ENCODE results near the gene NPAS3. TPM values are rescaled to one million over a fixed set of nuclear protein-coding genes. Genes with fewer than 3 reads are reported as not detected.

The NPAS3 gene
- total RNA-seq, 1 donor from 2014 or later = 0.95 TPM

DNA sequence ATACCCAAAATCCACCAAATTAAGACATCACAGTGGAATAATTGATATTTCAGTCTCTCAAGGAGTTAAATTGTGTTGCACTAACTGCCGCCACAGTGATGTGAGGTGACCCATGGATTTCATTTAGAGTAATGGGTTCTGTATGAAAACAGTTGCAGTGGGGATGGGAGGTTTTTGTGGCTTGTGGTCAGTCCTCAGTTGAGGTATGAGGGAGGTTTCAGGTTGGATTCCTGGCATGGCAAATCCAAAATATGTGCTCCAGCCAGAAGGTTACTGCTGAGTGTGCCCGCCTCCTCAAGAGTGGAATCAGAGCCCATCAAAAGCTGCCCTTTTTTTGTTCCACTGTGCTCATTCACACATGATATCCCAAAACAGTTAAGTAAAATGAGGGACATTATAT lies 525.1 kb downstream of the NPAS3 start:
- ATAC-seq = no peak
- Histone ChIP-seq H3K36me3 (no peaks in the 10 kb centered on the region), H3K4me1 (no peaks in the 10 kb centered on the region), H3K27ac (no peak overlapping the region), H3K27me3 (ENCODE audit: low read depth) (no peaks in the 10 kb centered on the region), H3K4me3 (no peak overlapping the region), H3K9me3 (no peaks in the 10 kb centered on the region)
- intact Hi-C loops (cut with DNase I) = no loop called here
- no peak for TF ChIP-seq CTCF (IDR thresholded peaks at IDR 0.05)
- DNase-seq = no peak

DNA sequence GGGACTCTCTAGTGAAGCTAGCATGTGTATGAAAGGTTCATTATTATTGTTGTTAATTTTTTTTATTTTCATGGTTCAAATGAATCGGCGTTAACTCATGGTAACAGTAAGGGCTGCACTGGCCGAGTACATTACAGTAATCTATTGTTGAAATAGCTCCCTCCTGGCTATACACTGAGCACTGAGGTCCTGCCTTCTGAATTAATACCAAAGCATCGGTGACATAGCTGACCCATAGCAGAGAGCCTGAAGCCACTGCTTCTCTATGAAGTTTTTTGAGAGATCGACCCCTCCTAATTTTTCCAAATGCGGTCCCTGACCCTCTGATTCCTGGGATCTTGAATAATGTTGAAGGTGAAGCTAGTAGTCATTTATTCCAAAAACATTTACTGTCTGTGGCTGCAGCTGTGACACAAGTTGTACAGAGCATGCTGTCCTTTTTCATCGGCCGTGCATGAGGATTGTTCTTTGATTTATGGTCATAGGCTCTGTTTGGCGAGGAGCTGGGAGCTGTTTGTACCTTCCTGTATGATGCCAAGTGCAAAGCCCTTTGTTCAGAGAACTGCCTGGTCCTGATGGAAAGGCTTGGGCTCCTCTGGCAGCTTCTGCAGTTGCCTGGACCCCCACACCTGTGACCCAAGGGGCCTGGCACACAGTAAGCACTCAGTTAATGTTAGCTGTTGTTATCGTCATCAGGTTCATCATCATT lies 525.7 kb downstream of the NPAS3 start:
- DNase-seq = no peak
- no peak overlapping the region for H3K4me3 ChIP-seq
- H3K36me3 ChIP-seq = no peaks in the 10 kb centered on the region
- H3K4me1 ChIP-seq = no peaks in the 10 kb centered on the region
- no peaks in the 10 kb centered on the region for H3K27me3 ChIP-seq (ENCODE audit: low read depth)
- H3K27ac ChIP-seq = no peak overlapping the region
- ATAC-seq = no peak
- TF ChIP-seq CTCF (IDR thresholded peaks at IDR 0.05) = no peak
- intact Hi-C loops (cut with DNase I) = no loop called here
- no peaks in the 10 kb centered on the region for H3K9me3 ChIP-seq

DNA sequence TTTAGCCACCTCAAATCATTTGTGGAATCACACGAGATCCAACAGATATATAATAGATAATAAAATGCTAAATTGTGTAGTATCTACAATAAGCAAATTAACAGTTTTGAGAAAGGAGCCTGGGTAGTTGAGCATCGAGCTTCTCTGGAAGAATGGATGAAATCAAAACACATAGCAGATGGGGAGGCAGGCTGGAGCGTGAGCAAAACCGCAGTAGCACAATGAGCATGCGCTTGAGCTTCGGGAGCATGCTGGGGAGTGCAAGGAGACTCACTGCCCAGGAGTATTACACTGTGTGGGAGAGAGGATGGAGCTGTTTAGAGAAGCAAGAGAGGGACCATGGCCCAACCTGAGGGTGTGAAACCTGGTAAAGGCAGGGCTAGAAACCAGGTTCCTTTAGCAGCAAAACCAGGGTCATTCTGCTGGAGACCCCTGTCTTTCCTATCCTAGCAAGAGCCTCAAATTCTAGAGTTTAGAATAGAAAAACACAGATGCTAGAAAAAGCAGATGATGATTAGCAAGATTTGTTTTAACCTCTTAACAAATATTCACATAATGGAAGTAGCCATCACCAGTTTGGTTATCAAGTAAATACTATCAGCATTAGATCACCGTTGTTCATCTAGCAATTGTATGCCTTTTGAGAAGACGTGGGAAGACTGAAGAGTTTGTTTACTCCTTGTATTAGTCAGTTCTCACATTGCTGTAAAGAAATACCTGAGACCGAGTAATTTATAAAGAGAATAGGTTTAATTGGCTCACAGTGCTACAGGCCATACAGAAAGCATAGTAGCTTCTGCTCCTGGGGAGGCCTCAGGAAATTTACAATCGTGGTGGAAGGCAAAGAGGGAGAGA lies 527.4 kb downstream of the NPAS3 start:
- no peak overlapping the region for H3K27ac ChIP-seq
- DNase-seq = no peak
- no peak for ATAC-seq
- H3K9me3 ChIP-seq = no peaks in the 10 kb centered on the region
- intact Hi-C loops (cut with DNase I) = no loop called here
- no peak overlapping the region for H3K4me3 ChIP-seq
- no peaks in the 10 kb centered on the region for H3K4me1 ChIP-seq
- no peaks in the 10 kb centered on the region for H3K36me3 ChIP-seq
- no peaks in the 10 kb centered on the region for H3K27me3 ChIP-seq (ENCODE audit: low read depth)
- no peak for TF ChIP-seq CTCF (IDR thresholded peaks at IDR 0.05)

DNA sequence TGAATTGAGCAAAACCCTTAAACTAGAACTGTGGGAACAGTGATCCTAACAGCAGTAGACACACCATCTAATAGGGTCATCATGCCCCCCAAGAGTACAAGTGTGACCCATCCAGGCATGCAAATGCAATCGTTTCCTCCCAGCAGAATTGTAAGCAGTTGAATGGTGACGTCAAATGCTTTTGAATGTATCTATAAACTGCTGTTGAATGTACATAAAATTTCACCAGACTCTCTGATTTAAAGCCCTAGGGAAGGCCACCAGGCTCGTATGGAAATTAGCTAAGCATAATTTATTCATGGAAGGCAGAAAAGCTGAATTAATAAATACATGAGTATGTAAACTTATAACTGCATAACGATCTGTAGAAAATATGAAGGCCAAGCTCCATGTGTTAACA lies 529.3 kb downstream of the NPAS3 start:
- ATAC-seq (no peak), DNase-seq (no peak)
- intact Hi-C loops (cut with DNase I) = no loop called here
- TF ChIP-seq CTCF (IDR thresholded peaks at IDR 0.05) = no peak
- Histone ChIP-seq H3K9me3 (no peaks in the 10 kb centered on the region), H3K27me3 (ENCODE audit: low read depth) (no peaks in the 10 kb centered on the region), H3K27ac (no peak overlapping the region), H3K36me3 (no peaks in the 10 kb centered on the region), H3K4me1 (no peaks in the 10 kb centered on the region), H3K4me3 (no peak overlapping the region)

GRCh38 chr14:33469898-33470297 lies 531.2 kb downstream of the NPAS3 start:
- no peak overlapping the region for H3K4me3 ChIP-seq
- no peaks in the 10 kb centered on the region for H3K4me1 ChIP-seq
- DNase-seq (no peak), ATAC-seq (no peak)
- no peak overlapping the region for H3K27ac ChIP-seq
- intact Hi-C loops (cut with DNase I) = no loop called here
- TF ChIP-seq CTCF (IDR thresholded peaks at IDR 0.05) = no peak
- no peaks in the 10 kb centered on the region for H3K9me3 ChIP-seq
- H3K27me3 ChIP-seq (ENCODE audit: low read depth) = no peaks in the 10 kb centered on the region
- no peaks in the 10 kb centered on the region for H3K36me3 ChIP-seq
